Endothelial cell of umbilical vein (primary cell): ENCODE data around the gene PLEKHG2. TPM values are rescaled to one million over a fixed set of nuclear protein-coding genes. Genes with fewer than 3 reads are reported as not detected.

Source experiments
- BruUV-seq: library from RNA; stranded (reverse); fragments of 400-500 nt; replicated peaks from 2 replicates; lab custom pipeline; 2021; lab: Mats Ljungman, UMichigan
- CTCF ChIA-PET: fragments of 300-600, 350-600 bp; sonication (Branson Sonifier 250); formaldehyde crosslinking; loops from one replicate; lab custom pipeline; 2021; ENCODE audit warnings: antibody characterized with exemption, inconsistent platforms; lab: Charles Lee
- POLR2A ChIA-PET: fragments of 300-600, 350-600 bp; sonication (Branson Sonifier 250); formaldehyde crosslinking; loops from one replicate; lab custom pipeline; 2021; ENCODE audit warnings: antibody characterized with exemption, inconsistent platforms; lab: Charles Lee
- DNase-seq: peaks from one replicate; pipeline ENCODE4 v3.0.0-alpha.2; 2011; ENCODE audit warnings: low read depth, low spot score
- FAIRE-seq: peaks from 2 replicates; lab custom pipeline; 2011; peaks lifted over from hg19 to GRCh38; lab: Jason Lieb, UNC
- H2AFZ ChIP-seq: 2 replicates; pipeline ENCODE4 v1.6.0; 2012; ENCODE audit warnings: low read depth, low read length, control low read depth, inconsistent platforms
- H3K27ac ChIP-seq: 2 replicates; pipeline ENCODE4 v1.5.1; 2011; ENCODE audit warnings: low read depth, mild to moderate bottlenecking, control low read depth, low read length, moderate library complexity; ENCODE audit not compliant: insufficient read depth
- H3K27me3 ChIP-seq, 2 experiments: 2 replicates each; pipeline versions ENCODE4 v1.6.0 to v1.6.1; 2011; ENCODE audit warnings: low read length in 2 of 2, mixed read lengths in 1 of 2; ENCODE audit not compliant: control insufficient read depth in 2 of 2, insufficient read depth in 2 of 2
- H3K36me3 ChIP-seq, 2 experiments: 2 replicates in 1 of 2; 3 replicates in 1 of 2; pipeline ENCODE4 v1.5.1; 2011; ENCODE audit warnings: low read length in 2 of 2, mild to moderate bottlenecking in 1 of 2, moderate library complexity in 1 of 2; ENCODE audit not compliant: control insufficient read depth in 2 of 2, insufficient read depth in 2 of 2; ENCODE audit errors: extremely low read depth in 1 of 2
- H3K4me1 ChIP-seq: 3 replicates; pipeline ENCODE4 v1.5.1; 2011; ENCODE audit warnings: mild to moderate bottlenecking, low read length; ENCODE audit not compliant: control insufficient read depth, insufficient read depth; ENCODE audit errors: extremely low read depth
- H3K4me2 ChIP-seq: 2 replicates; pipeline ENCODE4 v1.6.1; 2011; ENCODE audit warnings: low read length, control low read depth, mixed read lengths; ENCODE audit not compliant: insufficient read depth
- H3K4me3 ChIP-seq, 3 experiments: fragments of 200-600 bp in 1 of 3; sonication (generic), shearing (Covaris generic) in 1 of 3; replicated peaks in 1 of 3; 2 replicates each; pipeline ENCODE4 v1.5.1; 2011 to 2016; ENCODE audit warnings: control low read depth in 3 of 3, low read length in 3 of 3, mild to moderate bottlenecking in 2 of 3, inconsistent platforms in 1 of 3, low read depth in 1 of 3, moderate library complexity in 1 of 3; ENCODE audit not compliant: insufficient read depth in 1 of 3
- H3K79me2 ChIP-seq: 2 replicates; pipeline ENCODE4 v1.6.0; 2012; ENCODE audit warnings: low read length, inconsistent platforms; ENCODE audit not compliant: control insufficient read depth, insufficient read depth
- H3K9ac ChIP-seq: replicated peaks from 2 replicates; pipeline ENCODE3; 2011; ENCODE audit warnings: low read length, control low read depth; ENCODE audit not compliant: insufficient read depth; ENCODE audit errors: extremely low read depth
- H3K9me1 ChIP-seq: replicated peaks from 3 replicates; pipeline ENCODE4 v1.6.0; 2011; ENCODE audit warnings: mild to moderate bottlenecking, low read length; ENCODE audit not compliant: control insufficient read depth, insufficient read depth; ENCODE audit errors: extremely low read depth
- H3K9me3 ChIP-seq: replicated peaks from 2 replicates; pipeline ENCODE4 v1.5.1; 2012; ENCODE audit warnings: low read length, inconsistent platforms; ENCODE audit not compliant: control insufficient read depth, insufficient read depth
- H4K20me1 ChIP-seq: replicated peaks from 2 replicates; pipeline ENCODE3; 2011; ENCODE audit warnings: mild to moderate bottlenecking, low read length; ENCODE audit not compliant: control insufficient read depth, insufficient read depth; ENCODE audit errors: extremely low read depth
- CTCF ChIP-seq, 2 donors: IDR thresholded peaks; 1 replicate in 1 of 2; 2 replicates in 1 of 2; pipeline ENCODE4 v1.5.1; 2011; ENCODE audit warnings: low read length in 2 of 2, mild to moderate bottlenecking in 2 of 2, moderate library complexity in 2 of 2, control low read depth in 1 of 2, inconsistent platforms in 1 of 2, low read depth in 1 of 2; ENCODE audit not compliant: insufficient read depth in 1 of 2; ENCODE audit errors: extremely low read depth in 1 of 2
- EZH2 ChIP-seq: IDR thresholded peaks from 2 replicates; pipeline ENCODE4 v1.6.1; 2012; ENCODE audit warnings: borderline replicate concordance, low read depth, mild to moderate bottlenecking, moderate library complexity, low read length, inconsistent platforms; ENCODE audit not compliant: severe bottlenecking
- FOS ChIP-seq: IDR thresholded peaks from 2 replicates; pipeline ENCODE4 v1.6.1; 2011; ENCODE audit warnings: mild to moderate bottlenecking, low read length, moderate library complexity, borderline replicate concordance; ENCODE audit not compliant: insufficient read depth
- GATA2 ChIP-seq: IDR thresholded peaks from 2 replicates; pipeline ENCODE4 v1.7.0; 2011; ENCODE audit warnings: low read depth, mild to moderate bottlenecking, moderate library complexity, mixed read lengths, low read length; ENCODE audit not compliant: insufficient read length, insufficient read depth
- JUN ChIP-seq: IDR thresholded peaks from 2 replicates; pipeline ENCODE4 v1.6.1; 2011; ENCODE audit warnings: borderline replicate concordance, low read depth; ENCODE audit not compliant: insufficient read length, insufficient read depth
- MAX ChIP-seq: IDR thresholded peaks from 2 replicates; pipeline ENCODE4 v1.6.1; 2011; ENCODE audit not compliant: insufficient read depth, insufficient read length
- MYC ChIP-seq: IDR thresholded peaks from one replicate; pipeline ENCODE4 v1.6.1; 2011; ENCODE audit warnings: mild to moderate bottlenecking, low read depth, low read length
- POLR2A ChIP-seq: IDR thresholded peaks from 2 replicates; pipeline ENCODE4 v1.6.1; 2012; ENCODE audit warnings: low read depth, mild to moderate bottlenecking, control low read depth, low read length
- POLR2AphosphoS5 ChIP-seq: IDR thresholded peaks from 2 replicates; pipeline ENCODE4 v1.6.1; 2012; ENCODE audit warnings: low read depth, mild to moderate bottlenecking, control low read depth, low read length, moderate library complexity; ENCODE audit not compliant: insufficient read depth
- dilution Hi-C: fragments of 300-500 bp; cut with MboI; formaldehyde crosslinking; loops from one replicate; pipeline ENCODE4 v1.15.0; 2019; ENCODE audit warnings: low sequenced_read_pairs; ENCODE audit not compliant: extremely low pct_ligation_motif_present
- intact Hi-C: fragments of 100-400 bp; cut with micrococcal nuclease; formaldehyde crosslinking; loops from one replicate; pipeline ENCODE4 v1.10.0; 2022
- polyA plus RNA-seq, 4 experiments: library from polyadenylated mRNA; depleted of rRNA in 3 of 4; stranded (reverse) in 3 of 4; unstranded in 1 of 4; fragments of >200 nt; gene quantifications; 2 replicates each; pipeline versions ENCODE4 v1.2.1 to v1.2.3, GENCODE V29; 2011 to 2012; ENCODE audit warnings: missing spikeins in 1 of 4
- total RNA-seq: library from RNA; stranded (reverse); gene quantifications from 2 replicates; pipeline ENCODE4 v1.2.3, GENCODE V29; 2021

Gene PLEKHG2
- total and polyA plus RNA-seq, 2 donors (not counting 3 experiments of a cell fraction or from before 2014, with no cell fraction given) = 44.7 to 74.1 TPM

DNA sequence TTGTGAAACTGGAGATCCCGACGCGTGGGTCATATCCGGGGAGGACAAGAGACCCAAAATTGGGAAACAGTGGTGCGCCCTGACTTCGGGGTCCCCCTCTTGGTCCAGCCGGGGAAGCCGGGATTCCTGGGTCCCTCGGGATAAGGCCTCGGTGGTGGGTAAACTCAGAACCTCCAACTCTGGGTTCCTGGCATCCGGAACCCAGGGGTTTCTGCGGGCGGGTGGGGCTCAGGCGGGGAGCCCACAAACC is 5.1 kb upstream of the PLEKHG2 start:
- H3K4me2 ChIP-seq = peak overlapping the region; percentile 83
- no peaks in the 10 kb centered on the region for H3K9me3 ChIP-seq
- ChIA-PET CTCF (interaction anchor here (2.3 to 5.0 kb wide), 2 partner anchors 10 to 16 kb away, joined by 6 to 42 read pairs; partner anchors contain the start of genes MED29 and PAF1), POLR2A (interaction anchor here (0.5 to 2.4 kb wide), 3 partner anchors 10 to 289 kb away, joined by 3 to 10 read pairs (median 3); partner anchors contain the start of genes MED29 and PAF1)
- H3K36me3 ChIP-seq = no peaks in the 10 kb centered on the region
- intact Hi-C loops (no loop called here), dilution Hi-C loops (no loop called here)
- no peak overlapping the region for H2AFZ ChIP-seq
- no peaks in the 10 kb centered on the region for H3K9me1 ChIP-seq
- FAIRE-seq (no peak), DNase-seq (no peak)
- TF ChIP-seq JUN (no peak), POLR2AphosphoS5 (no peak), POLR2A (no peak), GATA2 (no peak), FOS (no peak), MYC (no peak), MAX (no peak), CTCF (IDR thresholded peaks at IDR 0.05; ENCODE audit: extremely low read depth in 1 of 2, insufficient read depth in 1 of 2, low read depth in 1 of 2, low read length in 2 of 2) (no peak), EZH2 (no peak)
- peak overlapping the region; percentile 92 for H3K9ac ChIP-seq
- H3K4me3 ChIP-seq = peak overlapping the region; percentile 71 to 96 (median 88)
- BruUV-seq = no TSS peak
- peaks cover 53% of the 10 kb centered on the region for H3K4me1 ChIP-seq
- H3K79me2 ChIP-seq = peaks cover 22% of the 10 kb centered on the region
- H3K27me3 ChIP-seq = no peaks in the 10 kb centered on the region
- H4K20me1 ChIP-seq = no peaks in the 10 kb centered on the region
- H3K27ac ChIP-seq = peak overlapping the region; percentile 83
